ENCODE data around the gene TRAF3IP3. TPM values are rescaled to one million over a fixed set of nuclear protein-coding genes. Genes with fewer than 3 reads are reported as not detected.

The TRAF3IP3 gene
- total RNA-seq, 6 experiments from 2014 or later: 0.95 to 7.7 (median 1.6) TPM

DNA sequence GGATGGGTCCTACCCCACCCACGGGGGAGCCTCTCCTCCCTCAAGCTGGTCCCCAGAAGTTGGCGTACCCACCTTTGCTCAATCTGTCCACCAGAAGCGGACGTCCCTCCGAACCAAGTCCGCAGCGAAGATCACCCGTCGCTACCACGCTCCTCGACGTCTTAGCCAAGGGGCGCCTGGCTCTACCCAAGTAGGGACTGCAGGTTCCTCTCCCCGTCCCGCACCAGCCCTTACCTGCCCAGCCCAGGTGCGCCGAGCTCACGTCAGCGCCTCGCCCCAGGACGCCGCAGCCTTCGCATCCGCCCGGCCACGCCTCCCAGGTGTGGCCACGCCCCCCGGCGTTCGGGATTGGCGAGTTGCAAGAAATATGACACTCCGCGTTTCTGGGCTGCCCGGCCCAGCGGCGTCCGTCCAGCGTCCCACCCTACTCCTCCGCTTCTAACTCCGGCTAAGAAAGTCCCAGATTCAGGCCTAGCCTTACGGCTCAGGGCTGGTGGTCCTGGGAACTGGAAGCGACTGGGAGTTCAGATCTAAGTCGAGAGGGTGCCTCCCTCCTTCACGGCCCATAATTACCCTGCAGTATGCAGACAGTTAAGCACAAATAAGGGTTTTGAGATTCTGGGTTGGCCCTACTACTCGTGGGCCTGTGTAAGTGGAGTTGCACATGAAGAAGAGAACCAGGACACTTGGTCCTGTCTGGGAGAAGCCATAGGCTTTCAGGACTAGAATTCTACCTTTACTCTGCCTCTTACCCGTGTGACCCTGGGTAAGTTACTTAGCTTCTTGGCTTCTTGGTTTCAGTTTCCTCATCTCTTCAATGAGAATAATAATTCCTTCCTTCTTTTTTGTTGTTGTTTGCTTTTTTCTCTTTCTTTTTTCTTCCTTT lies 50.3 kb downstream of the TRAF3IP3 start, which contains the start of gene IRF6:
TSS of gene IRF6 (minus strand) at position 268 of the 886 bp plus-strand sequence. CDS start 4,729 bp downstream, outside the sequence.
- peaks cover 0 to 15% (median 6%) of the 10 kb centered on the region in 4 donors for H3K4me1 ChIP-seq
- DNase-seq (peak; percentile 91 to 95 (median 93)), ATAC-seq (peak; percentile 75 to 87 (median 79))
- peak within 1 kb of the TSS; percentile 33 to 36 (median 34) for H3K27ac ChIP-seq
- no peaks in the 10 kb centered on the region for H3K27me3 ChIP-seq
- WGBS (ENCODE audit: insufficient coverage, low coverage, low lambda C conversion rate, missing lambda C conversion rate): 7% methylated on average over 18 of the region's 46 CpGs
- no peaks in the 10 kb centered on the region for H3K9me3 ChIP-seq
- H3K4me3 ChIP-seq: peak within 1 kb of the TSS; percentile 43 to 63 (median 48)
- no peaks in the 10 kb centered on the region for H3K36me3 ChIP-seq
- TF ChIP-seq, protein P1, sequence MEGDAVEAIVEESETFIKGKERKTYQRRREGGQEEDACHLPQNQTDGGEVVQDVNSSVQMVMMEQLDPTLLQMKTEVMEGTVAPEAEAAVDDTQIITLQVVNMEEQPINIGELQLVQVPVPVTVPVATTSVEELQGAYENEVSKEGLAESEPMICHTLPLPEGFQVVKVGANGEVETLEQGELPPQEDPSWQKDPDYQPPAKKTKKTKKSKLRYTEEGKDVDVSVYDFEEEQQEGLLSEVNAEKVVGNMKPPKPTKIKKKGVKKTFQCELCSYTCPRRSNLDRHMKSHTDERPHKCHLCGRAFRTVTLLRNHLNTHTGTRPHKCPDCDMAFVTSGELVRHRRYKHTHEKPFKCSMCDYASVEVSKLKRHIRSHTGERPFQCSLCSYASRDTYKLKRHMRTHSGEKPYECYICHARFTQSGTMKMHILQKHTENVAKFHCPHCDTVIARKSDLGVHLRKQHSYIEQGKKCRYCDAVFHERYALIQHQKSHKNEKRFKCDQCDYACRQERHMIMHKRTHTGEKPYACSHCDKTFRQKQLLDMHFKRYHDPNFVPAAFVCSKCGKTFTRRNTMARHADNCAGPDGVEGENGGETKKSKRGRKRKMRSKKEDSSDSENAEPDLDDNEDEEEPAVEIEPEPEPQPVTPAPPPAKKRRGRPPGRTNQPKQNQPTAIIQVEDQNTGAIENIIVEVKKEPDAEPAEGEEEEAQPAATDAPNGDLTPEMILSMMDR (IDR thresholded peaks at IDR 0.05): no peak
- peak; percentile 83 for TF ChIP-seq POLR2A (IDR thresholded peaks at IDR 0.05)
- intact Hi-C loops (cut with DNase I): no loop called here

DNA sequence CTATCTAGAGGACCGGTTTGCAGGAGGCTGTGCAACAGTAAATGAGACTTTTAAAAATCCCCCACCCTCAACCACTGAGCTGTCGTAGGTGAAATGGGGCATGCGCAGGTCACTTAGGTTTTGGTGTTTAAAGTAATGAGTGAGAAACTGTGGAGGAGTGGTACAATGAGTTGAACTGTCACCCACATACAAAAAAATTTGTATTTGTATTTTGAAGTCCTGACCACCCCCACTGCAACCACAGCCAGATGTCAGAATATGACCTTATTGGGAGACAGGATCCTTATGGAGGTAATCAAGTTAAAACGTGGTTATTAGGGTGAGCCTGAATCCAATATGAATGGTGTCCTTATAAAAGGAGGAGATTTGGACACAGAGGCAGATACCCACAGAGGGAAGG lies 51.7 kb downstream of the TRAF3IP3 start:
- no peak for TF ChIP-seq POLR2A (IDR thresholded peaks at IDR 0.05)
- TF ChIP-seq, protein P1 (IDR thresholded peaks at IDR 0.05): no peak
- WGBS (ENCODE audit: insufficient coverage, low coverage, low lambda C conversion rate, missing lambda C conversion rate): 83% methylated on average over 4 of the region's 4 CpGs
- ATAC-seq (no peak), DNase-seq (no peak)
- Histone ChIP-seq H3K36me3 (no peaks in the 10 kb centered on the region), H3K9me3 (no peaks in the 10 kb centered on the region), H3K27me3 (no peaks in the 10 kb centered on the region), H3K4me3 (no peak overlapping the region), H3K27ac (no peak overlapping the region), H3K4me1 (peaks cover 0 to 9% (median 3%) of the 10 kb centered on the region in 4 donors)
- intact Hi-C loops (cut with DNase I): no loop called here

DNA sequence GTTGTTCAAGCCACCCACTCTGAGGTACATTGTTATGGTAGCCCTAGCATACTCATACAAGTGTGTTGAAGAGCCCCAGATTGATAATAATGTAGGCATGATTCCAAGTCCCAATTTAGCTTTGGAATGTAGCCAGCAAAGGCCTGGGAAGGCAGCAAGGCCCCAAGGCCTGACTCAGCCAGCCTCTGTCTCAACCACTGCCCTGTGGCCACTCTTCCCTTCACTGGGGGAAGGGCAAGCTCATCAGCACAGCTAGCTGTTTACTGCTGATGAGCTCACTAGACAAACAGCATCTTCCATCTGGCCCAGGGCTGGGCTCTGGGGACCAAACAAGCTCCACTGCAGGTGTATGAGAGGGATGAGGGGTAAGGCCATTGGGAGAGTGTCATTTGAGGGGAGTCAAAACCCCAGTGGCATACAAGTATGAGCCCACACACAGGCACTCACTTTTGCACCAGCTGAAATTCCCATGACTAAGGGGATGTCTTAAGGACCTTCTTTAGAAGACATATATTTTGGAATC lies 52.3 kb downstream of the TRAF3IP3 start:
- ATAC-seq: peak in 1 of 4 donors; percentile 67
- intact Hi-C loops (cut with DNase I): no loop called here

DNA sequence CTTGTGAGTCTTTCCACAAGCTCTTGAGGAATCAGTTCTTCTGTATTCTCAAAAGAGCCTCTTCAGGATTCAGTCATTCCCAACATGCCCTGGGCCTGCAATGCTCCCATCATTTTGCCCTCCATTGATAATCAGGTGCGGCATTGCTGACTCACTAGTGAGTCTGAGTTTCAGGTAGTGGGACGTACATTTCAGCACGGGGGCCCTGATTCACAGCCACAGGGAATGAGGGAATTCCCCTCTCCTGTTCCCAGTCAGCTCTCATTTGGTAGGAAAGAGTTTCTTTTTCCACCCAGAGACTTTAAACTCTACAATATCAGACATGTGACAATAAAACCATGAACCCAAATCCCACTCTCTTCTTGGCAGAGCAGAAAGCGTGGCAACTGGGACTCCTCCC lies 53.8 kb downstream of the TRAF3IP3 start:
- H3K4me3 ChIP-seq: no peak overlapping the region
- no peak overlapping the region for H3K27ac ChIP-seq
- 83% methylated on average over 4 of the region's 4 CpGs for WGBS (ENCODE audit: insufficient coverage, low coverage, low lambda C conversion rate, missing lambda C conversion rate)
- H3K9me3 ChIP-seq: no peaks in the 10 kb centered on the region
- ATAC-seq: no peak
- H3K36me3 ChIP-seq: no peaks in the 10 kb centered on the region
- no peaks in the 10 kb centered on the region for H3K4me1 ChIP-seq
- TF ChIP-seq, protein P1 (IDR thresholded peaks at IDR 0.05): no peak
- no peak for TF ChIP-seq POLR2A (IDR thresholded peaks at IDR 0.05)
- no peak for DNase-seq
- intact Hi-C loops (cut with DNase I): no loop called here
- H3K27me3 ChIP-seq: no peaks in the 10 kb centered on the region

More for the DNA sequence above, 52.3 kb downstream of the TRAF3IP3 start:
- no peaks in the 10 kb centered on the region for H3K36me3 ChIP-seq
- DNase-seq: peak in 2 of 3 donors; percentile 37 to 54
- H3K27me3 ChIP-seq: no peaks in the 10 kb centered on the region
- no peaks in the 10 kb centered on the region for H3K9me3 ChIP-seq
- peaks cover 0 to 3% (median under 1%) of the 10 kb centered on the region in 4 donors for H3K4me1 ChIP-seq
- TF ChIP-seq, protein P1 (IDR thresholded peaks at IDR 0.05): no peak
- TF ChIP-seq POLR2A (IDR thresholded peaks at IDR 0.05): no peak
- no peak overlapping the region for H3K4me3 ChIP-seq
- H3K27ac ChIP-seq: no peak overlapping the region

Data from right lobe of liver (tissue), 6 donors.